Aorta (tissue), 5 donors: ENCODE results near the gene UMAD1. TPM values are rescaled to one million over a fixed set of nuclear protein-coding genes. Genes with fewer than 3 reads are reported as not detected.

Experiments used
- ATAC-seq: fragments of 200-7000 bp; cut with Tn5 transposase; one replicate; pipeline ENCODE4 v1.9.1; 2022; ENCODE audit warnings: moderate library complexity; ENCODE audit not compliant: low FRiP score
- DNase-seq, 2 donors: peaks; one replicate each; pipeline ENCODE4 v3.0.0-alpha.2; 2020
- H3K27ac ChIP-seq, 2 donors: one replicate each; pipeline ENCODE4 v1.5.1; 2013; ENCODE audit warnings: low read length in 2 of 2, mild to moderate bottlenecking in 2 of 2, moderate library complexity in 2 of 2, control low read depth in 1 of 2, inconsistent platforms in 1 of 2, low read depth in 1 of 2
- H3K27me3 ChIP-seq, 2 donors: one replicate each; pipeline ENCODE4 v1.6.1; 2013; ENCODE audit warnings: control low read depth in 1 of 2, low read length in 1 of 2, mild to moderate bottlenecking in 1 of 2, moderate library complexity in 1 of 2; ENCODE audit not compliant: insufficient read depth in 2 of 2, control insufficient read depth in 1 of 2
- H3K36me3 ChIP-seq, 2 donors: one replicate each; pipeline ENCODE4 v1.6.1; 2013; ENCODE audit warnings: control low read depth in 1 of 2, low read length in 1 of 2, mild to moderate bottlenecking in 1 of 2; ENCODE audit not compliant: insufficient read depth in 2 of 2, control insufficient read depth in 1 of 2
- H3K4me1 ChIP-seq, 2 donors: one replicate each; pipeline ENCODE4 v1.6.1; 2013; ENCODE audit warnings: low read length in 2 of 2, control low read depth in 1 of 2, mild to moderate bottlenecking in 1 of 2, moderate library complexity in 1 of 2; ENCODE audit not compliant: insufficient read depth in 2 of 2, control insufficient read depth in 1 of 2
- H3K4me3 ChIP-seq, 2 donors: one replicate each; pipeline ENCODE4 v1.5.1; 2013; ENCODE audit warnings: low read length in 2 of 2, control low read depth in 1 of 2, mild to moderate bottlenecking in 1 of 2
- H3K9me3 ChIP-seq: one replicate; pipeline ENCODE4 v1.6.1; 2013; ENCODE audit warnings: mild to moderate bottlenecking, low read length; ENCODE audit not compliant: control insufficient read depth
- WGBS, 2 donors: extraction: QIAGEN DNeasy Blood & Tissue Kit; methylation state at CpG; one replicate each; pipeline ENCODE4 v1.1.7; 2013; 5-methylcytosine and 5-hydroxymethylcytosine counted together
- intact Hi-C, 2 donors: fragments of 100-400 bp; cut with DNase I; formaldehyde crosslinking; loops; one replicate each; pipeline versions ENCODE4 v1.14.2 to v1.15.0; 2022
- long read RNA-seq, 2 donors: library from polyadenylated mRNA; unstranded; transcript quantifications; one replicate each; pipeline ENCODE4 v2.0.0, GENCODE V29; 2020 to 2021
- polyA plus RNA-seq, 2 donors: library from polyadenylated mRNA; stranded (reverse); fragments of 200-250 nt; gene quantifications; one replicate each; pipeline ENCODE4 v1.2.3, GENCODE V29; 2013
- total RNA-seq, 2 donors: library from RNA; stranded (reverse); fragmentation: NEBNext Ultra II Directional; extraction: Animal tissue kit (Norgen Biotek cat#: 25700); gene quantifications; one replicate each; pipeline ENCODE4 v1.2.1, GENCODE V29; 2021
- donor health status: healthy with polysubstance abuse.
- donor health status: Bipolar disorder and iron deficiency.
- donor health status: DM: no; HTN: no; CAD: no.
- donor health status: DM: no; HTN: no; CAD: no.
- donor health status: DM: yes; HTN: yes; CAD: no.

UMAD1 gene
- total RNA-seq (10 to 100 TPM; 14.5 to 18.9 TPM), polyA plus RNA-seq (10 to 100 TPM; 11.8 to 16.5 TPM)
- long read RNA-seq, donor 1, transcript UMAD1-206 (4 exons, 2,157 nt), result major isoform, 10 of 29 reads
- long read RNA-seq, donor 1, partial matches to known transcripts, result 4 of 29 reads
- long read RNA-seq, donor 1, other reads (novel, unspliced or antisense), result 15 of 29 reads
- long read RNA-seq, donor 2, partial matches to known transcripts, result 1 of 8 reads
- long read RNA-seq, donor 2, other reads (novel, unspliced or antisense), result 7 of 8 reads

- Histone ChIP-seq H3K9me3 (no peaks in the 10 kb centered on the region), H3K4me1 (peaks cover 0 to 2% of the 10 kb centered on the region in 2 donors), H3K27ac (peak within 1 kb of the TSS; percentile 3 to 68), H3K4me3 (peak within 1 kb of the TSS; percentile 46 to 82), H3K36me3 (no peaks in the 10 kb centered on the region), H3K27me3 (no peaks in the 10 kb centered on the region)
- intact Hi-C loops, result loop anchor here (2.0 to 10.0 kb wide), 2 partner anchors 74 to 456 kb away; partner anchors contain the start of genes C1GALT1 (in 1 of the 2) and MIOS (in 1 of the 2)
- ATAC-seq (peak; percentile 100), DNase-seq (peak; percentile 99)
- WGBS, 2 donors, result 0% methylated on average over 67 to 68 of the region's 68 CpGs
Observed at GRCh38 chr7:7640221-7641128, at the start of gene UMAD1. TSS of gene UMAD1 (plus strand) at chr7:7640752. CDS start at chr7:7673372, 32,620 bp downstream.

- 65 to 67% methylated on average over 1 of the region's 1 CpG for WGBS, 2 donors
- ATAC-seq, result no peak
- Histone ChIP-seq H3K4me1 (no peaks in the 10 kb centered on the region), H3K27ac (no peak overlapping the region), H3K27me3 (no peaks in the 10 kb centered on the region), H3K9me3 (no peaks in the 10 kb centered on the region), H3K4me3 (no peak overlapping the region), H3K36me3 (peaks cover 0 to 4% of the 10 kb centered on the region in 2 donors)
- no peak for DNase-seq
- intact Hi-C loops, result loop anchor here (10.0 kb wide), 1 partner anchor 619 kb away; no protein-coding TSS in a partner anchor
Observed at GRCh38 chr7:7595451-7595850, 45.1 kb upstream of the UMAD1 start.

GRCh38 chr7:7596176-7596575 lies 44.4 kb upstream of the UMAD1 start:
- Histone ChIP-seq H3K36me3 (peaks cover 0 to 4% of the 10 kb centered on the region in 2 donors), H3K9me3 (no peaks in the 10 kb centered on the region), H3K4me3 (no peak overlapping the region), H3K27ac (no peak overlapping the region), H3K27me3 (no peaks in the 10 kb centered on the region), H3K4me1 (no peaks in the 10 kb centered on the region)
- intact Hi-C loops, result loop anchor here (10.0 kb wide), 1 partner anchor 619 kb away; no protein-coding TSS in a partner anchor
- WGBS, 2 donors, result 93 to 94% methylated on average over 5 of the region's 5 CpGs
- ATAC-seq (no peak), DNase-seq (no peak)

- no peaks in the 10 kb centered on the region for H3K9me3 ChIP-seq
- no peak overlapping the region for H3K27ac ChIP-seq
- DNase-seq, result no peak
- ATAC-seq, result no peak
- peaks cover 0 to 1% of the 10 kb centered on the region in 2 donors for H3K36me3 ChIP-seq
- WGBS, 2 donors, result 56 to 58% methylated on average over 3 of the region's 3 CpGs
- no peaks in the 10 kb centered on the region for H3K4me1 ChIP-seq
- no peaks in the 10 kb centered on the region for H3K27me3 ChIP-seq
- intact Hi-C loops, result no loop called here
- no peak overlapping the region for H3K4me3 ChIP-seq
Observed at GRCh38 chr7:7607010-7607409, 33.5 kb upstream of the UMAD1 start.

- intact Hi-C loops, result no loop called here
- H3K4me3 ChIP-seq, result no peak overlapping the region
- no peaks in the 10 kb centered on the region for H3K27me3 ChIP-seq
- DNase-seq (no peak), ATAC-seq (no peak)
- H3K9me3 ChIP-seq, result no peaks in the 10 kb centered on the region
- peaks cover 0 to 1% of the 10 kb centered on the region in 2 donors for H3K36me3 ChIP-seq
- 82 to 90% methylated on average over 2 of the region's 2 CpGs for WGBS, 2 donors
- H3K4me1 ChIP-seq, result no peaks in the 10 kb centered on the region
- H3K27ac ChIP-seq, result no peak overlapping the region
Observed at GRCh38 chr7:7609330-7609729, 31.2 kb upstream of the UMAD1 start.

GRCh38 chr7:7612519-7612918 lies 28.0 kb upstream of the UMAD1 start:
- Histone ChIP-seq H3K4me1 (no peaks in the 10 kb centered on the region), H3K4me3 (no peak overlapping the region), H3K27ac (no peak overlapping the region), H3K36me3 (no peaks in the 10 kb centered on the region), H3K9me3 (no peaks in the 10 kb centered on the region), H3K27me3 (no peaks in the 10 kb centered on the region)
- whole genome bisulfite sequencing, 2 donors, result 84 to 85% methylated on average over 1 of the region's 1 CpG
- intact Hi-C loops, result no loop called here
- no peak for ATAC-seq
- DNase-seq, result no peak

GRCh38 chr7:7613210-7613609 lies 27.3 kb upstream of the UMAD1 start:
- H3K36me3 ChIP-seq, result no peaks in the 10 kb centered on the region
- ATAC-seq (no peak), DNase-seq (no peak)
- no peaks in the 10 kb centered on the region for H3K4me1 ChIP-seq
- 86 to 96% methylated on average over 1 of the region's 1 CpG for WGBS, 2 donors
- H3K27me3 ChIP-seq, result no peaks in the 10 kb centered on the region
- no peak overlapping the region for H3K27ac ChIP-seq
- intact Hi-C loops, result no loop called here
- H3K4me3 ChIP-seq, result no peak overlapping the region
- H3K9me3 ChIP-seq, result no peaks in the 10 kb centered on the region

- DNase-seq, result no peak
Observed at GRCh38 chr7:7614018-7614741, 26.4 kb upstream of the UMAD1 start.

More at GRCh38 chr7:7614018-7614741, 26.4 kb upstream of the UMAD1 start:
- H3K36me3 ChIP-seq, result no peaks in the 10 kb centered on the region
- H3K9me3 ChIP-seq, result no peaks in the 10 kb centered on the region
- H3K27ac ChIP-seq, result no peak overlapping the region
- H3K27me3 ChIP-seq, result no peaks in the 10 kb centered on the region
- no peak for ATAC-seq
- H3K4me3 ChIP-seq, result no peak overlapping the region
- H3K4me1 ChIP-seq, result no peaks in the 10 kb centered on the region
- intact Hi-C loops, result no loop called here
- WGBS, 2 donors, result 64 to 69% methylated on average over 4 of the region's 4 CpGs
